Osteoblast (primary cell): ENCODE data around the gene PLPPR1. TPM values are rescaled to one million over a fixed set of nuclear protein-coding genes. Genes with fewer than 3 reads are reported as not detected.

ENCODE experiments used
- DNase-seq: peaks from one replicate; pipeline ENCODE4 v3.0.0; 2011; ENCODE audit warnings: low spot score, mixed read lengths; ENCODE audit not compliant: insufficient read length; ENCODE audit errors: missing footprints
- H2AFZ ChIP-seq: 2 replicates; pipeline ENCODE4 v1.6.0; 2011; ENCODE audit warnings: mild to moderate bottlenecking, low read length
- H3K27ac ChIP-seq: 2 replicates; pipeline ENCODE4 v1.5.1; 2011; ENCODE audit warnings: mild to moderate bottlenecking, low read depth, low read length, moderate library complexity
- H3K27me3 ChIP-seq: 2 replicates; pipeline ENCODE4 v1.6.0; 2012; ENCODE audit warnings: mild to moderate bottlenecking, control low read depth, inconsistent platforms, low read length, moderate library complexity; ENCODE audit not compliant: insufficient read depth
- H3K36me3 ChIP-seq: 2 replicates; pipeline ENCODE4 v1.5.1; 2011; ENCODE audit warnings: mild to moderate bottlenecking, low read length, control low read depth, moderate library complexity; ENCODE audit not compliant: insufficient read depth
- H3K4me1 ChIP-seq: 2 replicates; pipeline ENCODE4 v1.5.1; 2011; ENCODE audit warnings: mild to moderate bottlenecking, low read length, control low read depth, moderate library complexity; ENCODE audit not compliant: insufficient read depth
- H3K4me2 ChIP-seq: 2 replicates; pipeline ENCODE4 v1.6.0; 2011; ENCODE audit warnings: mild to moderate bottlenecking, low read length; ENCODE audit not compliant: insufficient read depth
- H3K4me3 ChIP-seq: fragments of 200-600 bp; sonication (generic); 3 replicates; pipeline ENCODE4 v1.5.1; 2012; ENCODE audit warnings: mild to moderate bottlenecking, low read length, inconsistent platforms; ENCODE audit not compliant: insufficient read depth
- H3K79me2 ChIP-seq: 2 replicates; pipeline ENCODE4 v1.6.0; 2012; ENCODE audit warnings: mild to moderate bottlenecking, low read length, control low read depth, inconsistent platforms; ENCODE audit not compliant: insufficient read depth
- H3K9me3 ChIP-seq: 2 replicates; pipeline ENCODE4 v1.5.1; 2011; ENCODE audit warnings: low read depth, low read length, control low read depth
- H4K20me1 ChIP-seq: 2 replicates; pipeline ENCODE4 v1.6.0; 2012; ENCODE audit warnings: mild to moderate bottlenecking, low read length, control low read depth; ENCODE audit not compliant: insufficient read depth
- total RNA-seq: library from RNA; depleted of rRNA; stranded (reverse); fragments of >200 nt; gene quantifications from 2 replicates; pipeline ENCODE4 v1.2.3, GENCODE V29; 2012
- TF ChIP-seq, protein P1 (sequence below): IDR thresholded peaks from 2 replicates; pipeline ENCODE4 v1.5.1; 2011; ENCODE audit warnings: mild to moderate bottlenecking, low read depth, low read length, moderate library complexity; ENCODE audit errors: extremely low read depth

The PLPPR1 gene
- total RNA-seq, 1 donor: not detected

DNA sequence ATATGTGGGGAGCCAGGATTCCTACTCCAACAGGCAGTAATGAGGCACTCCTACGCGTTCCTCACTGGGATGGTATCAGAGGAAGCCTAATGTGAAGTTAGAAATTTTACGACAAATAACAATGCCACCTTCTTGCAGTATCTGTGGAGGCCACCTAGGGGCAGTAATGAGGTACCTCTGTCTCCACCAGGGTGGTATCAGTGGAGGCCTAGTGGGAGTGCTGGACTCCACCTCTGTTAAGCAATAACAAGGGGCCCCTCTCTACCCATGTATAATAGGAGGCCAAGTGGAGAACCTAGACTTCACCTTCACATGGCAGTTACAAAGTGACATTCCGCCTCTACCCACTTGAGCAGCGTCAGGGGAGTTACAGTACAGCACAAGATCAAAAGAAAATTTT is 147.9 kb downstream of the PLPPR1 start:
- no peak overlapping the region for H3K27ac ChIP-seq
- no peak overlapping the region for H3K4me2 ChIP-seq
- no peaks in the 10 kb centered on the region for H3K27me3 ChIP-seq
- no peaks in the 10 kb centered on the region for H4K20me1 ChIP-seq
- H3K4me3 ChIP-seq: no peak overlapping the region
- no peaks in the 10 kb centered on the region for H3K4me1 ChIP-seq
- H2AFZ ChIP-seq: no peak overlapping the region
- no peaks in the 10 kb centered on the region for H3K9me3 ChIP-seq
- no peaks in the 10 kb centered on the region for H3K36me3 ChIP-seq
- TF ChIP-seq, protein P1, sequence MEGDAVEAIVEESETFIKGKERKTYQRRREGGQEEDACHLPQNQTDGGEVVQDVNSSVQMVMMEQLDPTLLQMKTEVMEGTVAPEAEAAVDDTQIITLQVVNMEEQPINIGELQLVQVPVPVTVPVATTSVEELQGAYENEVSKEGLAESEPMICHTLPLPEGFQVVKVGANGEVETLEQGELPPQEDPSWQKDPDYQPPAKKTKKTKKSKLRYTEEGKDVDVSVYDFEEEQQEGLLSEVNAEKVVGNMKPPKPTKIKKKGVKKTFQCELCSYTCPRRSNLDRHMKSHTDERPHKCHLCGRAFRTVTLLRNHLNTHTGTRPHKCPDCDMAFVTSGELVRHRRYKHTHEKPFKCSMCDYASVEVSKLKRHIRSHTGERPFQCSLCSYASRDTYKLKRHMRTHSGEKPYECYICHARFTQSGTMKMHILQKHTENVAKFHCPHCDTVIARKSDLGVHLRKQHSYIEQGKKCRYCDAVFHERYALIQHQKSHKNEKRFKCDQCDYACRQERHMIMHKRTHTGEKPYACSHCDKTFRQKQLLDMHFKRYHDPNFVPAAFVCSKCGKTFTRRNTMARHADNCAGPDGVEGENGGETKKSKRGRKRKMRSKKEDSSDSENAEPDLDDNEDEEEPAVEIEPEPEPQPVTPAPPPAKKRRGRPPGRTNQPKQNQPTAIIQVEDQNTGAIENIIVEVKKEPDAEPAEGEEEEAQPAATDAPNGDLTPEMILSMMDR: no peak
- DNase-seq: no peak
- no peaks in the 10 kb centered on the region for H3K79me2 ChIP-seq

DNA sequence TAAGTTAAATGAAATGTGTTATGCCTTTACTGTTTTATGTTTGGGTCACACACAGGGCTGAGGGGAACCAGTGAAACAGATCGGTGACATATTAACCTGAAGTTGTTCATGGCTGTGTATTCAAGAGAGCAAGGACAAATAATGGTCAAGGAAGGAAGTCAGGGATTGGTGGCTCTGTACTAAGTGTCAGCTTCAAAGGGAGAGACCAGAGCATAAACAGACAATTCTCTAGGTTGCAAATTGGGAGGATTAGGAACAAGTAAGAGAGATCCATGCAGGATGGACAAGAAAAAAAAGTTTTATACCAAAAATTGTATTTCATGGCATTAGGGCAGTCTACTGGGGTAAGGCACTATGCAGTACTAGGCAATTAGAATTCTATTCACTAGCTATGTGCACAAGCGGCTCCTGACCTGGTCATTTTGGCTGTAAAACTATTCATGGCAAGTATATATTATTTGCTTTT is 156.3 kb downstream of the PLPPR1 start:
- H3K27ac ChIP-seq: no peak overlapping the region
- no peaks in the 10 kb centered on the region for H3K27me3 ChIP-seq
- no peaks in the 10 kb centered on the region for H3K36me3 ChIP-seq
- H3K4me3 ChIP-seq: no peak overlapping the region
- no peaks in the 10 kb centered on the region for H3K4me1 ChIP-seq
- no peaks in the 10 kb centered on the region for H3K9me3 ChIP-seq
- TF ChIP-seq, protein P1: no peak
- H3K79me2 ChIP-seq: no peaks in the 10 kb centered on the region
- DNase-seq: no peak
- no peak overlapping the region for H3K4me2 ChIP-seq
- no peak overlapping the region for H2AFZ ChIP-seq
- H4K20me1 ChIP-seq: no peaks in the 10 kb centered on the region

DNA sequence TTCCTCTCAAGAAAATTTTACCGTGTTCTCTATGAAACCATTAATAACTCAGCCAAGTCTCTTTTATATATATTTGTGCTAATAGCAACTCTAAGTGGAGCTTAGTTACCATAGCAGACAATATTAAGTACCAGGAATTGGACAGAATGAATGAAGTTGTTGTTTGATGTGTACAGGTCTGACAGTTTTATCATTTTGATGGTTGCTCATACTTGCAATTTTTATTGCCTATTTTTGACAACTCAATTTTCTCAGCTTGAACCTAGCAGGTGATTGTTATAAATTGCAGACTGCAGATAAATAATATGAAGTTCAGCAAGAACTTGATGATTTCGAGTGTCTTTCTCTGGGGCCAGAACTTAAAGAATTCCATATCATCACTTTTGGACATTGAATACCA is 163.2 kb downstream of the PLPPR1 start:
- Histone ChIP-seq H3K4me3 (no peak overlapping the region), H3K79me2 (no peaks in the 10 kb centered on the region), H3K27me3 (no peaks in the 10 kb centered on the region), H3K27ac (no peak overlapping the region), H4K20me1 (no peaks in the 10 kb centered on the region), H3K4me1 (no peaks in the 10 kb centered on the region), H3K36me3 (no peaks in the 10 kb centered on the region), H2AFZ (no peak overlapping the region), H3K4me2 (no peak overlapping the region), H3K9me3 (peaks cover 3% of the 10 kb centered on the region)
- TF ChIP-seq, protein P1: no peak
- no peak for DNase-seq

DNA sequence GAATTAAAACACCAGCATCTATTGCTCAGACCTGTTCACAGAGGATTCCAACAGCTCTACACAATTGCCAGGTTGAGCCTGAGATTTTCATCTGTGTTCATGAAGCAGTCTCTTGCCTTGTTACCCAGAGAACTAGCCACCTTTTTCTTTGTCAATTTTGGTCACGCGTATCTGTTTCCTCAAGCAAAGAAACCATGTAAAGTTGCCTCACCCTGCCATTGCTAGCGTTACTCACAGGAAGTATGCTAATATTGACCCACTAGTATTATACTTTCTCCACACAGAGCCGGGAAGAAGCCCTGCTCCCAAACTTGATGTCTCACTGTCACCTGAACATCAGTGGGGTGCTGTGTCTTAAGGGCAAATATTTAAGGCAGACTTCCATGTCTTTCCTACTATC is 168.5 kb downstream of the PLPPR1 start:
- H3K4me2 ChIP-seq: no peak overlapping the region
- no peaks in the 10 kb centered on the region for H3K36me3 ChIP-seq
- DNase-seq: no peak

More for the DNA sequence above, 168.5 kb downstream of the PLPPR1 start:
- no peaks in the 10 kb centered on the region for H3K4me1 ChIP-seq
- H2AFZ ChIP-seq: no peak overlapping the region
- H3K27me3 ChIP-seq: no peaks in the 10 kb centered on the region
- no peak overlapping the region for H3K4me3 ChIP-seq
- peaks cover 3% of the 10 kb centered on the region for H3K9me3 ChIP-seq
- TF ChIP-seq, protein P1: no peak
- no peaks in the 10 kb centered on the region for H3K79me2 ChIP-seq
- H4K20me1 ChIP-seq: no peaks in the 10 kb centered on the region
- no peak overlapping the region for H3K27ac ChIP-seq
